DOHH2 (cell line): ENCODE measurements around the gene SLC26A1.

Source experiments
- H3F3A ChIP-seq: fragments of 200-600 bp; sonication (generic), shearing (Covaris generic); 2 replicates; pipeline ENCODE4 v1.6.0; 2016; ENCODE audit warnings: antibody characterized with exemption, mild to moderate bottlenecking; ENCODE audit not compliant: control insufficient read depth, insufficient read depth
- H3K27ac ChIP-seq: fragments of 200-600 bp; sonication (generic); 2 replicates; pipeline ENCODE4 v1.5.1; 2014; ENCODE audit warnings: low read depth, mild to moderate bottlenecking, low read length, moderate library complexity
- H3K27me3 ChIP-seq: fragments of 200-600 bp; sonication (generic); 2 replicates; pipeline ENCODE4 v1.6.1; 2014; ENCODE audit warnings: mild to moderate bottlenecking, low read length, mixed read lengths; ENCODE audit not compliant: control insufficient read depth
- H3K36me3 ChIP-seq: fragments of 200-600 bp; sonication (generic); 2 replicates; pipeline ENCODE4 v1.6.1; 2014; ENCODE audit warnings: mild to moderate bottlenecking, low read length, moderate library complexity, mixed read lengths; ENCODE audit not compliant: control insufficient read depth
- H3K4me1 ChIP-seq: fragments of 200-600 bp; sonication (generic); 2 replicates; pipeline ENCODE4 v1.6.1; 2014; ENCODE audit warnings: mild to moderate bottlenecking, low read length, mixed read lengths; ENCODE audit not compliant: control insufficient read depth
- H3K4me2 ChIP-seq: fragments of 200-600 bp; sonication (generic); 2 replicates; pipeline ENCODE4 v1.6.0; 2014; ENCODE audit warnings: mild to moderate bottlenecking, low read length, moderate library complexity
- H3K4me3 ChIP-seq: fragments of 200-600 bp; sonication (generic); 2 replicates; pipeline ENCODE4 v1.5.1; 2014; ENCODE audit warnings: mild to moderate bottlenecking, low read length, mixed read lengths
- H3K79me2 ChIP-seq: fragments of 200-600 bp; sonication (generic); 2 replicates; pipeline ENCODE4 v1.6.1; 2014; ENCODE audit warnings: mild to moderate bottlenecking, low read length, mixed read lengths; ENCODE audit not compliant: control insufficient read depth
- H3K9me2 ChIP-seq: fragments of 200-600 bp; sonication (generic); replicated peaks from 2 replicates; pipeline ENCODE4 v1.6.1; 2014; ENCODE audit warnings: mild to moderate bottlenecking, low read length, mixed read lengths; ENCODE audit not compliant: control insufficient read depth
- H3K9me3 ChIP-seq: fragments of 200-600 bp; sonication (generic); 2 replicates; pipeline ENCODE4 v1.6.1; 2014; ENCODE audit warnings: antibody characterized with exemption, low read length, mixed read lengths; ENCODE audit not compliant: control insufficient read depth, insufficient read depth
- H4K20me1 ChIP-seq: fragments of 200-600 bp; sonication (generic); 2 replicates; pipeline ENCODE4 v1.6.0; 2014; ENCODE audit warnings: low read depth, mild to moderate bottlenecking, antibody characterized with exemption, low read length, moderate library complexity; ENCODE audit not compliant: control insufficient read depth, insufficient read depth
- EZH2phosphoT487 ChIP-seq: fragments of 200-600 bp; sonication (generic); IDR thresholded peaks from 2 replicates; pipeline ENCODE4 v1.6.1; 2017; ENCODE audit warnings: borderline replicate concordance, mild to moderate bottlenecking, antibody characterized with exemption, low read length, moderate library complexity, mixed read lengths
- TF ChIP-seq, protein P1 (sequence below): fragments of 200-600 bp; sonication (generic); IDR thresholded peaks from one replicate; pipeline ENCODE4 v1.5.1; 2014; ENCODE audit warnings: antibody characterized with exemption, mild to moderate bottlenecking, low read depth, low read length; ENCODE audit not compliant: poor library complexity, severe bottlenecking

The SLC26A1 gene

DNA sequence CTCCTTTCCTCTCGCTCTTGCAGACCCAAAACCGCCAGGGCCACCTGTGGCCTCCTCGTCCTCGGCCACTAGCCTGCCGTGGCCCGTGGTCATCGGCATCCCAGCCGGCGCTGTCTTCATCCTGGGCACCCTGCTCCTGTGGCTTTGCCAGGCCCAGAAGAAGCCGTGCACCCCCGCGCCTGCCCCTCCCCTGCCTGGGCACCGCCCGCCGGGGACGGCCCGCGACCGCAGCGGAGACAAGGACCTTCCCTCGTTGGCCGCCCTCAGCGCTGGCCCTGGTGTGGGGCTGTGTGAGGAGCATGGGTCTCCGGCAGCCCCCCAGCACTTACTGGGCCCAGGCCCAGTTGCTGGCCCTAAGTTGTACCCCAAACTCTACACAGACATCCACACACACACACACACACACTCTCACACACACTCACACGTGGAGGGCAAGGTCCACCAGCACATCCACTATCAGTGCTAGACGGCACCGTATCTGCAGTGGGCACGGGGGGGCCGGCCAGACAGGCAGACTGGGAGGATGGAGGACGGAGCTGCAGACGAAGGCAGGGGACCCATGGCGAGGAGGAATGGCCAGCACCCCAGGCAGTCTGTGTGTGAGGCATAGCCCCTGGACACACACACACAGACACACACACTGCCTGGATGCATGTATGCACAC, 31.8 kb upstream of the SLC26A1 start:
- no peak overlapping the region for H3K4me3 ChIP-seq
- H3K36me3 ChIP-seq = no peaks in the 10 kb centered on the region
- H3K9me3 ChIP-seq = no peaks in the 10 kb centered on the region
- no peak overlapping the region for H3K27ac ChIP-seq
- peaks cover 4% of the 10 kb centered on the region; the same call in 1 of the 2 replicates for H3F3A ChIP-seq
- H3K4me1 ChIP-seq = peaks cover 27% of the 10 kb centered on the region
- no peaks in the 10 kb centered on the region for H4K20me1 ChIP-seq
- H3K4me2 ChIP-seq = no peak overlapping the region
- H3K9me2 ChIP-seq = no peaks in the 10 kb centered on the region
- H3K79me2 ChIP-seq = no peaks in the 10 kb centered on the region
- H3K27me3 ChIP-seq = no peaks in the 10 kb centered on the region
- TF ChIP-seq, protein P1, sequence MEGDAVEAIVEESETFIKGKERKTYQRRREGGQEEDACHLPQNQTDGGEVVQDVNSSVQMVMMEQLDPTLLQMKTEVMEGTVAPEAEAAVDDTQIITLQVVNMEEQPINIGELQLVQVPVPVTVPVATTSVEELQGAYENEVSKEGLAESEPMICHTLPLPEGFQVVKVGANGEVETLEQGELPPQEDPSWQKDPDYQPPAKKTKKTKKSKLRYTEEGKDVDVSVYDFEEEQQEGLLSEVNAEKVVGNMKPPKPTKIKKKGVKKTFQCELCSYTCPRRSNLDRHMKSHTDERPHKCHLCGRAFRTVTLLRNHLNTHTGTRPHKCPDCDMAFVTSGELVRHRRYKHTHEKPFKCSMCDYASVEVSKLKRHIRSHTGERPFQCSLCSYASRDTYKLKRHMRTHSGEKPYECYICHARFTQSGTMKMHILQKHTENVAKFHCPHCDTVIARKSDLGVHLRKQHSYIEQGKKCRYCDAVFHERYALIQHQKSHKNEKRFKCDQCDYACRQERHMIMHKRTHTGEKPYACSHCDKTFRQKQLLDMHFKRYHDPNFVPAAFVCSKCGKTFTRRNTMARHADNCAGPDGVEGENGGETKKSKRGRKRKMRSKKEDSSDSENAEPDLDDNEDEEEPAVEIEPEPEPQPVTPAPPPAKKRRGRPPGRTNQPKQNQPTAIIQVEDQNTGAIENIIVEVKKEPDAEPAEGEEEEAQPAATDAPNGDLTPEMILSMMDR = no peak
- TF ChIP-seq EZH2phosphoT487 = no peak

DNA sequence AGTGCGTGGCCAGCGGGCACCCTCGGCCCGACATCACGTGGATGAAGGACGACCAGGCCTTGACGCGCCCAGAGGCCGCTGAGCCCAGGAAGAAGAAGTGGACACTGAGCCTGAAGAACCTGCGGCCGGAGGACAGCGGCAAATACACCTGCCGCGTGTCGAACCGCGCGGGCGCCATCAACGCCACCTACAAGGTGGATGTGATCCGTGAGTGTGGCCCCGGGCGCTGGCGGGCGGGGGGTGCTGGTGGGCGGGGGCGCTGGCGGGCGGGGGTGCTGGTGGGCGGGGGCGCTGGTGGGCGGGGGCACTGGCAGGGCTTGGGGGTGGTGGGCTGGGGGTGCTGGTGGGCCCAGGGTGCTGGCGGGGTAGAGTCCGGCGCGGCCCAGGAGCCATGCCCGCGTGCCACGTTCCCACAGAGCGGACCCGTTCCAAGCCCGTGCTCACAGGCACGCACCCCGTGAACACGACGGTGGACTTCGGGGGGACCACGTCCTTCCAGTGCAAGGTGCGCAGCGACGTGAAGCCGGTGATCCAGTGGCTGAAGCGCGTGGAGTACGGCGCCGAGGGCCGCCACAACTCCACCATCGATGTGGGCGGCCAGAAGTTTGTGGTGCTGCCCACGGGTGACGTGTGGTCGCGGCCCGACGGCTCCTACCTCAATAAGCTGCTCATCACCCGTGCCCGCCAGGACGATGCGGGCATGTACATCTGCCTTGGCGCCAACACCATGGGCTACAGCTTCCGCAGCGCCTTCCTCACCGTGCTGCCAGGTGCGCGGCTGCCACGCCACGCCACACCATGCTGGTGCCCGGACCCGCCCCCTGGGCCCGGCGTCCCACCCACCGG, 30.9 kb upstream of the SLC26A1 start:
- no peaks in the 10 kb centered on the region for H3K27me3 ChIP-seq
- H3K36me3 ChIP-seq = no peaks in the 10 kb centered on the region
- no peaks in the 10 kb centered on the region for H3K9me2 ChIP-seq
- peaks cover 4% of the 10 kb centered on the region; the same call in 1 of the 2 replicates for H3F3A ChIP-seq
- TF ChIP-seq, protein P1 = no peak
- TF ChIP-seq EZH2phosphoT487 = no peak
- no peak overlapping the region for H3K27ac ChIP-seq
- H3K4me2 ChIP-seq = no peak overlapping the region
- no peak overlapping the region for H3K4me3 ChIP-seq
- H4K20me1 ChIP-seq = no peaks in the 10 kb centered on the region
- H3K4me1 ChIP-seq = peaks cover 27% of the 10 kb centered on the region
- no peaks in the 10 kb centered on the region for H3K9me3 ChIP-seq
- no peaks in the 10 kb centered on the region for H3K79me2 ChIP-seq

DNA sequence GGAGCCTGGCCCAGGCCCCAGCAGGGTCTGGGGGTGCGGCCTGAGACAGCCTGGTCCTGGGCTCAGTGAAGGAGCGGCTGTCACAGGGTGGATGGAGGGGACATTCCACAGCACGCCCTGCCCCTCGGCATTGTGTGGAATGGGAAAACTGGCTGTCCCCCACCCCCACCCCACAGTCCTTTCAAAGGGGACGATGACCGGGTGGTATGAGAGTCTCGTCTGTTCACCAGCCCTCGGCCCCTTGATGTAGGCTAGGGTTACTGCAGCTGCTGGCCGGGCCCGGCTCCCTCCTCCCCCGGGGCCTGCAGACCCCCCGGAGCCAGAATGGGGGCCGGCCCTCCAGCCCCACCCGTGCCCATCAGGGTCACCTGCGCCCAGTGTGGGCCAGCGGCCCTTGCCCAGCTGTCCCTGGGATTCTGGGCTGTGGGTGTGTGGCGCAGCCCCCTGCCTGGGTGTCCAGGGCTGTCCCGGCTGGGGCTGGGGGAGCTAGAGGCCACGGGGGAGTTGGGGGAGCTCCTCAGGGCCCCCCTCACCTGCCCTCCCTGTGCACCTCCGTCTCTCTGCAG, 30.0 kb upstream of the SLC26A1 start:
- no peaks in the 10 kb centered on the region for H4K20me1 ChIP-seq
- peaks cover 27% of the 10 kb centered on the region for H3K4me1 ChIP-seq
- no peaks in the 10 kb centered on the region for H3K9me2 ChIP-seq
- TF ChIP-seq, protein P1 = no peak
- TF ChIP-seq EZH2phosphoT487 = no peak
- no peaks in the 10 kb centered on the region for H3K36me3 ChIP-seq
- H3F3A ChIP-seq = peaks cover 4% of the 10 kb centered on the region; the same call in 1 of the 2 replicates
- H3K4me2 ChIP-seq = no peak overlapping the region
- H3K27ac ChIP-seq = no peak overlapping the region
- H3K9me3 ChIP-seq = no peaks in the 10 kb centered on the region
- H3K79me2 ChIP-seq = no peaks in the 10 kb centered on the region
- H3K27me3 ChIP-seq = no peaks in the 10 kb centered on the region
- no peak overlapping the region for H3K4me3 ChIP-seq
